ENCODE results near the gene CUEDC1. TPM values are rescaled to one million over a fixed set of nuclear protein-coding genes. Genes with fewer than 3 reads are reported as not detected.

The CUEDC1 gene
- total and polyA plus RNA-seq, 2 of the 13 experiments (the other 11 are each of a cell fraction or from before 2014, with no cell fraction given) = 7.4 to 12.9 TPM

- TF ChIP-seq NFE2L2 (IDR thresholded peaks at IDR 0.05; ENCODE audit: low read length) (no peak), GATAD2A (CRISPR knock-in tag; IDR thresholded peaks at IDR 0.05) (0 out of 2 replicates have a peak, but pooled peaks have one; percentile 13), CHCHD3 (CRISPR knock-in tag; IDR thresholded peaks at IDR 0.05) (no peak), HNRNPUL1 (IDR thresholded peaks at IDR 0.05; ENCODE audit: low read depth, low read length) (no peak), ZNF572 (CRISPR knock-in tag; IDR thresholded peaks at IDR 0.05) (no peak), ZNF331 (CRISPR knock-in tag; IDR thresholded peaks at IDR 0.05) (no peak), NFKB2 (CRISPR knock-in tag; IDR thresholded peaks at IDR 0.05; ENCODE audit: borderline replicate concordance) (peak; percentile 34; the same call in 1 of the 2 replicates), SCMH1 (CRISPR knock-in tag; IDR thresholded peaks at IDR 0.05; ENCODE audit: borderline replicate concordance) (no peak), MXD3 (CRISPR knock-in tag; IDR thresholded peaks at IDR 0.05) (0 out of 2 replicates have a peak, but pooled peaks have one; percentile 64), AKAP8 (CRISPR knock-in tag; IDR thresholded peaks at IDR 0.05) (no peak), DMTF1 (CRISPR knock-in tag; IDR thresholded peaks at IDR 0.05) (no peak), CCAR2 (optimal IDR thresholded peaks at IDR 0.05; ENCODE audit: low read depth, low read length) (no peak), ZFP41 (CRISPR knock-in tag; IDR thresholded peaks at IDR 0.05; ENCODE audit: borderline replicate concordance) (no peak), PAWR (CRISPR knock-in tag; IDR thresholded peaks at IDR 0.05; ENCODE audit: borderline replicate concordance) (no peak), HOMEZ (CRISPR knock-in tag; IDR thresholded peaks at IDR 0.05; ENCODE audit: low read depth) (no peak), HNF4A (CRISPR knock-in tag; IDR thresholded peaks at IDR 0.05) (no peak), PHF8 (CRISPR knock-in tag; IDR thresholded peaks at IDR 0.05) (no peak), ZNF296 (CRISPR knock-in tag; conservative IDR thresholded peaks at IDR 0.05) (no peak), SP2 (CRISPR knock-in tag; IDR thresholded peaks at IDR 0.05) (no peak), SMC3 (IDR thresholded peaks at IDR 0.05; ENCODE audit: low read length) (no peak)
- TF ChIP-seq, protein P1, sequence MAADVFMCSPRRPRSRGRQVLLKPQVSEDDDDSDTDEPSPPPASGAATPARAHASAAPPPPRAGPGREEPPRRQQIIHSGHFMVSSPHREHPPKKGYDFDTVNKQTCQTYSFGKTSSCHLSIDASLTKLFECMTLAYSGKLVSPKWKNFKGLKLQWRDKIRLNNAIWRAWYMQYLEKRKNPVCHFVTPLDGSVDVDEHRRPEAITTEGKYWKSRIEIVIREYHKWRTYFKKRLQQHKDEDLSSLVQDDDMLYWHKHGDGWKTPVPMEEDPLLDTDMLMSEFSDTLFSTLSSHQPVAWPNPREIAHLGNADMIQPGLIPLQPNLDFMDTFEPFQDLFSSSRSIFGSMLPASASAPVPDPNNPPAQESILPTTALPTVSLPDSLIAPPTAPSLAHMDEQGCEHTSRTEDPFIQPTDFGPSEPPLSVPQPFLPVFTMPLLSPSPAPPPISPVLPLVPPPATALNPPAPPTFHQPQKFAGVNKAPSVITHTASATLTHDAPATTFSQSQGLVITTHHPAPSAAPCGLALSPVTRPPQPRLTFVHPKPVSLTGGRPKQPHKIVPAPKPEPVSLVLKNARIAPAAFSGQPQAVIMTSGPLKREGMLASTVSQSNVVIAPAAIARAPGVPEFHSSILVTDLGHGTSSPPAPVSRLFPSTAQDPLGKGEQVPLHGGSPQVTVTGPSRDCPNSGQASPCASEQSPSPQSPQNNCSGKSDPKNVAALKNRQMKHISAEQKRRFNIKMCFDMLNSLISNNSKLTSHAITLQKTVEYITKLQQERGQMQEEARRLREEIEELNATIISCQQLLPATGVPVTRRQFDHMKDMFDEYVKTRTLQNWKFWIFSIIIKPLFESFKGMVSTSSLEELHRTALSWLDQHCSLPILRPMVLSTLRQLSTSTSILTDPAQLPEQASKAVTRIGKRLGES (CRISPR knock-in tag; IDR thresholded peaks at IDR 0.05; ENCODE audit: borderline replicate concordance) = no peak
- TF ChIP-seq, protein P2, sequence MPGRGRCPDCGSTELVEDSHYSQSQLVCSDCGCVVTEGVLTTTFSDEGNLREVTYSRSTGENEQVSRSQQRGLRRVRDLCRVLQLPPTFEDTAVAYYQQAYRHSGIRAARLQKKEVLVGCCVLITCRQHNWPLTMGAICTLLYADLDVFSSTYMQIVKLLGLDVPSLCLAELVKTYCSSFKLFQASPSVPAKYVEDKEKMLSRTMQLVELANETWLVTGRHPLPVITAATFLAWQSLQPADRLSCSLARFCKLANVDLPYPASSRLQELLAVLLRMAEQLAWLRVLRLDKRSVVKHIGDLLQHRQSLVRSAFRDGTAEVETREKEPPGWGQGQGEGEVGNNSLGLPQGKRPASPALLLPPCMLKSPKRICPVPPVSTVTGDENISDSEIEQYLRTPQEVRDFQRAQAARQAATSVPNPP (CRISPR knock-in tag; IDR thresholded peaks at IDR 0.05) = no peak
These were observed 56.5 kb downstream of the CUEDC1 start (continued) for GRCh38 chr17:57898487-57899311.

Data from HepG2 (cell line).